SK-N-SH treated with all-trans-retinoic acid at 6 μM for 48 hours (cell line): ENCODE measurements around the gene VSX2.

Experiments
- ATAC-seq: fragments of 200-7000 bp; cut with Tn5 transposase; 3 replicates; pipeline ENCODE4 v1.9.1; 2020; ENCODE audit warnings: mild to moderate bottlenecking, moderate library complexity
- ARNTL ChIP-seq: fragments of 450-650 bp; formaldehyde crosslinking; IDR thresholded peaks from 2 replicates; pipeline ENCODE4 v1.5.0; 2020; ENCODE audit warnings: low read depth, mild to moderate bottlenecking, moderate library complexity, borderline replicate concordance
- BACH2 ChIP-seq: fragments of 250-450 bp; sonication (Bioruptor Pico); IDR thresholded peaks from 2 replicates; pipeline ENCODE4 v1.9.0; 2021; ENCODE audit warnings: mild to moderate bottlenecking, borderline replicate concordance
- CSDC2 ChIP-seq: fragments of 250-450 bp; sonication (Bioruptor Pico); IDR thresholded peaks from 2 replicates; pipeline ENCODE4 v1.5.0; 2020; ENCODE audit warnings: mild to moderate bottlenecking, moderate library complexity
- CSRNP3 ChIP-seq: fragments of 250-450 bp; sonication (Bioruptor Pico); IDR thresholded peaks from 2 replicates; pipeline ENCODE4 v1.5.1; 2021; ENCODE audit warnings: mild to moderate bottlenecking, moderate library complexity
- ESRRG ChIP-seq: fragments of 250-450 bp; sonication (Bioruptor Pico); IDR thresholded peaks from 2 replicates; pipeline ENCODE4 v1.6.1; 2021; ENCODE audit warnings: mild to moderate bottlenecking
- GLIS3 ChIP-seq: fragments of 250-450 bp; sonication (Bioruptor Pico); IDR thresholded peaks from 2 replicates; pipeline ENCODE4 v1.5.0; 2020; ENCODE audit warnings: mild to moderate bottlenecking, moderate library complexity
- ISL1 ChIP-seq: fragments of 250-450 bp; sonication (Bioruptor Pico); IDR thresholded peaks from 2 replicates; pipeline ENCODE4 v2.1.2; 2022; ENCODE audit warnings: mild to moderate bottlenecking, moderate library complexity
- OSR1 ChIP-seq: fragments of 250-450 bp; sonication (Bioruptor Pico); IDR thresholded peaks from 2 replicates; pipeline ENCODE4 v1.8.0; 2022; ENCODE audit warnings: moderate library complexity, mild to moderate bottlenecking, inconsistent platforms
- PATZ1 ChIP-seq: fragments of 250-450 bp; sonication (Bioruptor Pico); IDR thresholded peaks from 2 replicates; pipeline ENCODE4 v1.8.0; 2020; ENCODE audit warnings: mild to moderate bottlenecking, moderate library complexity, borderline replicate concordance
- PPARA ChIP-seq: fragments of 250-450 bp; sonication (Bioruptor Pico); IDR thresholded peaks from 2 replicates; pipeline ENCODE4 v1.5.0; 2020; ENCODE audit warnings: mild to moderate bottlenecking, borderline replicate concordance
- RARB ChIP-seq: fragments of 250-450 bp; sonication (Bioruptor Pico); IDR thresholded peaks from 2 replicates; pipeline ENCODE4 v1.8.0; 2021; ENCODE audit warnings: mild to moderate bottlenecking, moderate library complexity
- TCF4 ChIP-seq: fragments of 250-450 bp; sonication (Bioruptor Pico); IDR thresholded peaks from 2 replicates; pipeline ENCODE4 v1.8.0; 2021; ENCODE audit warnings: mild to moderate bottlenecking, moderate library complexity, borderline replicate concordance
- TOX ChIP-seq: fragments of 250-450 bp; sonication (Bioruptor Pico); IDR thresholded peaks from 2 replicates; pipeline ENCODE4 v1.8.0; 2021; ENCODE audit warnings: mild to moderate bottlenecking, moderate library complexity, borderline replicate concordance
- ZC3H10 ChIP-seq: fragments of 250-450 bp; sonication (Bioruptor Pico); IDR thresholded peaks from 2 replicates; pipeline ENCODE4 v1.5.1; 2021; ENCODE audit warnings: mild to moderate bottlenecking, moderate library complexity
- ZFP3 ChIP-seq: fragments of 250-450 bp; sonication (Bioruptor Pico); IDR thresholded peaks from 2 replicates; pipeline ENCODE4 v1.5.0; 2020; ENCODE audit warnings: mild to moderate bottlenecking, moderate library complexity
- ZFP30 ChIP-seq: fragments of 450-650 bp; formaldehyde crosslinking; IDR thresholded peaks from 2 replicates; pipeline ENCODE4 v1.5.0; 2022; ENCODE audit warnings: mild to moderate bottlenecking, moderate library complexity
- ZNF565 ChIP-seq: fragments of 450-650 bp; formaldehyde crosslinking; conservative IDR thresholded peaks from 2 replicates; pipeline ENCODE4 v1.5.0; 2020; ENCODE audit warnings: low read depth, mild to moderate bottlenecking, moderate library complexity
- ZNF70 ChIP-seq: fragments of 450-650 bp; formaldehyde crosslinking; IDR thresholded peaks from 2 replicates; pipeline ENCODE4 v1.5.0; 2020; ENCODE audit warnings: mild to moderate bottlenecking, moderate library complexity
- ZNF8 ChIP-seq: fragments of 450-650 bp; formaldehyde crosslinking; IDR thresholded peaks from 2 replicates; pipeline ENCODE4 v1.5.0; 2020; ENCODE audit warnings: mild to moderate bottlenecking, moderate library complexity
- TF ChIP-seq, protein P1 (sequence below): fragments of 250-450 bp; sonication (Bioruptor Pico); IDR thresholded peaks from 2 replicates; pipeline ENCODE4 v1.5.1; 2020; ENCODE audit warnings: low read depth, mild to moderate bottlenecking, moderate library complexity
- TF ChIP-seq, protein P2 (sequence below): fragments of 250-450 bp; sonication (Bioruptor Pico); IDR thresholded peaks from 2 replicates; pipeline ENCODE4 v1.5.0; 2020; ENCODE audit warnings: mild to moderate bottlenecking, moderate library complexity
- TF ChIP-seq, protein P3 (sequence below): fragments of 250-450 bp; sonication (Bioruptor Pico); IDR thresholded peaks from 2 replicates; pipeline ENCODE4 v1.8.0; 2021; ENCODE audit warnings: low read depth, mild to moderate bottlenecking, moderate library complexity, borderline replicate concordance

The VSX2 gene

GRCh38 chr14:74205882-74206281 lies 33.4 kb upstream of the VSX2 start:
- no peak for ATAC-seq
- TF ChIP-seq TCF4 (no peak), CSRNP3 (no peak), ZFP3 (no peak)
- TF ChIP-seq, protein P1, sequence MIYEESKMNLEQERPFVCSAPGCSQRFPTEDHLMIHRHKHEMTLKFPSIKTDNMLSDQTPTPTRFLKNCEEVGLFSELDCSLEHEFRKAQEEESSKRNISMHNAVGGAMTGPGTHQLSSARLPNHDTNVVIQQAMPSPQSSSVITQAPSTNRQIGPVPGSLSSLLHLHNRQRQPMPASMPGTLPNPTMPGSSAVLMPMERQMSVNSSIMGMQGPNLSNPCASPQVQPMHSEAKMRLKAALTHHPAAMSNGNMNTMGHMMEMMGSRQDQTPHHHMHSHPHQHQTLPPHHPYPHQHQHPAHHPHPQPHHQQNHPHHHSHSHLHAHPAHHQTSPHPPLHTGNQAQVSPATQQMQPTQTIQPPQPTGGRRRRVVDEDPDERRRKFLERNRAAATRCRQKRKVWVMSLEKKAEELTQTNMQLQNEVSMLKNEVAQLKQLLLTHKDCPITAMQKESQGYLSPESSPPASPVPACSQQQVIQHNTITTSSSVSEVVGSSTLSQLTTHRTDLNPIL = no peak

GRCh38 chr14:74207943-74208342 lies 31.3 kb upstream of the VSX2 start:
- ATAC-seq = no peak
- TF ChIP-seq RARB (CRISPR knock-in tag) (no peak), ISL1 (CRISPR knock-in tag) (no peak), OSR1 (CRISPR knock-in tag) (no peak), ZC3H10 (CRISPR knock-in tag) (no peak), ZNF8 (no peak), CSRNP3 (no peak), ZFP3 (no peak), CSDC2 (CRISPR knock-in tag) (no peak), BACH2 (CRISPR knock-in tag) (no peak), ZNF70 (no peak), TCF4 (no peak), ZFP30 (CRISPR knock-in tag) (no peak), GLIS3 (CRISPR knock-in tag) (no peak), ARNTL (CRISPR knock-in tag) (no peak), PPARA (no peak), ZNF565 (CRISPR knock-in tag) (no peak), PATZ1 (no peak), TOX (CRISPR knock-in tag) (no peak)
- TF ChIP-seq, protein P1 = no peak
- TF ChIP-seq, protein P2, sequence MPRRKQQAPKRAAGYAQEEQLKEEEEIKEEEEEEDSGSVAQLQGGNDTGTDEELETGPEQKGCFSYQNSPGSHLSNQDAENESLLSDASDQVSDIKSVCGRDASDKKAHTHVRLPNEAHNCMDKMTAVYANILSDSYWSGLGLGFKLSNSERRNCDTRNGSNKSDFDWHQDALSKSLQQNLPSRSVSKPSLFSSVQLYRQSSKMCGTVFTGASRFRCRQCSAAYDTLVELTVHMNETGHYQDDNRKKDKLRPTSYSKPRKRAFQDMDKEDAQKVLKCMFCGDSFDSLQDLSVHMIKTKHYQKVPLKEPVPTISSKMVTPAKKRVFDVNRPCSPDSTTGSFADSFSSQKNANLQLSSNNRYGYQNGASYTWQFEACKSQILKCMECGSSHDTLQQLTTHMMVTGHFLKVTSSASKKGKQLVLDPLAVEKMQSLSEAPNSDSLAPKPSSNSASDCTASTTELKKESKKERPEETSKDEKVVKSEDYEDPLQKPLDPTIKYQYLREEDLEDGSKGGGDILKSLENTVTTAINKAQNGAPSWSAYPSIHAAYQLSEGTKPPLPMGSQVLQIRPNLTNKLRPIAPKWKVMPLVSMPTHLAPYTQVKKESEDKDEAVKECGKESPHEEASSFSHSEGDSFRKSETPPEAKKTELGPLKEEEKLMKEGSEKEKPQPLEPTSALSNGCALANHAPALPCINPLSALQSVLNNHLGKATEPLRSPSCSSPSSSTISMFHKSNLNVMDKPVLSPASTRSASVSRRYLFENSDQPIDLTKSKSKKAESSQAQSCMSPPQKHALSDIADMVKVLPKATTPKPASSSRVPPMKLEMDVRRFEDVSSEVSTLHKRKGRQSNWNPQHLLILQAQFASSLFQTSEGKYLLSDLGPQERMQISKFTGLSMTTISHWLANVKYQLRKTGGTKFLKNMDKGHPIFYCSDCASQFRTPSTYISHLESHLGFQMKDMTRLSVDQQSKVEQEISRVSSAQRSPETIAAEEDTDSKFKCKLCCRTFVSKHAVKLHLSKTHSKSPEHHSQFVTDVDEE (CRISPR knock-in tag) = no peak
- TF ChIP-seq, all 23 proteins: peak for 0

- TF ChIP-seq CSDC2 (CRISPR knock-in tag) (no peak), ZNF8 (no peak), ARNTL (CRISPR knock-in tag) (no peak), ISL1 (CRISPR knock-in tag) (no peak), ZNF70 (no peak), ZNF565 (CRISPR knock-in tag) (no peak), ZC3H10 (CRISPR knock-in tag) (no peak), PPARA (no peak), TCF4 (no peak), ESRRG (CRISPR knock-in tag) (no peak), CSRNP3 (no peak), GLIS3 (CRISPR knock-in tag) (no peak), RARB (CRISPR knock-in tag) (no peak), BACH2 (CRISPR knock-in tag) (no peak)
- TF ChIP-seq, protein P1 = no peak
- TF ChIP-seq, protein P3, sequence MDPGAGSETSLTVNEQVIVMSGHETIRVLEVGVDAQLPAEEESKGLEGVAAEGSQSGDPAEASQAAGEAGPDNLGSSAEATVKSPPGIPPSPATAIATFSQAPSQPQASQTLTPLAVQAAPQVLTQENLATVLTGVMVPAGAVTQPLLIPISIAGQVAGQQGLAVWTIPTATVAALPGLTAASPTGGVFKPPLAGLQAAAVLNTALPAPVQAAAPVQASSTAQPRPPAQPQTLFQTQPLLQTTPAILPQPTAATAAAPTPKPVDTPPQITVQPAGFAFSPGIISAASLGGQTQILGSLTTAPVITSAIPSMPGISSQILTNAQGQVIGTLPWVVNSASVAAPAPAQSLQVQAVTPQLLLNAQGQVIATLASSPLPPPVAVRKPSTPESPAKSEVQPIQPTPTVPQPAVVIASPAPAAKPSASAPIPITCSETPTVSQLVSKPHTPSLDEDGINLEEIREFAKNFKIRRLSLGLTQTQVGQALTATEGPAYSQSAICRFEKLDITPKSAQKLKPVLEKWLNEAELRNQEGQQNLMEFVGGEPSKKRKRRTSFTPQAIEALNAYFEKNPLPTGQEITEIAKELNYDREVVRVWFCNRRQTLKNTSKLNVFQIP (CRISPR knock-in tag) = no peak
- no peak for ATAC-seq
Observed at GRCh38 chr14:74208642-74209041, 30.6 kb upstream of the VSX2 start.
